Renal pelvis (tissue), 3 donors: Measurements from ENCODE around the gene MARCKS. TPM values are rescaled to one million over a fixed set of nuclear protein-coding genes. Genes with fewer than 3 reads are reported as not detected.

ENCODE experiments used
- polyA plus RNA-seq, 3 donors: library from polyadenylated mRNA; unstranded; fragments of 120-200 nt; gene quantifications; one replicate each; pipeline ENCODE4 v1.2.1, GENCODE V29; 2013; ENCODE audit not compliant: insufficient read length in 3 of 3

MARCKS gene
- polyA plus RNA-seq, 3 donors: 202 to 251 (median 222) TPM

Other genes with a start within 250 kb of the MARCKS start
- 100 to 1,000 TPM; 224 to 240 (median 227) TPM for gene HDAC2, start 113.8 kb downstream of the MARCKS start, polyA plus RNA-seq